Measurements from ENCODE around the gene ITIH4.

DNA sequence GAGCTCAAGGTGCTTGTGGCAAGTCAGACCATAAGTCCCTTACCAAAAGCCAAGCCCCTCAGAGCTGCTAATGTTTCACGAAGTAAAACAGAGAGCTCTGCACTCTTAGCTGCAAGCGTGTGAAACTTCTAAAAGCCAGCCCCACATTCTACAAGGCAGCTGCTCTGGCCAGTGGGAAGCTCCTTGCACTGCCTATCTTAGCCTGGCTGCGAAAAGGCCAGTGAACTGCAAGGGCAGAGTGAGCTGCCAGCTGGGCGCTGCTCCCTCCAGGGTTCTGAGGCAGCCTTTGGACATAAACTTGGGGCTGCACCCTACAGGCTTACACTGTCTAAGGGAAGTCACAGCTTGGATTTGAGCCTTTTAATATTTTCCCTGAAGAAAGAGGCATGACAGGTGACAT lies 6.5 kb upstream of the ITIH4 start:
- TF ChIP-seq POLR2AphosphoS5 (IDR thresholded peaks at IDR 0.05; ENCODE audit: low read depth, low read length) (no peak), TAF1 (IDR thresholded peaks at IDR 0.05; ENCODE audit: borderline replicate concordance, insufficient read depth, low read length) (no peak), FOXP2 (optimal IDR thresholded peaks at IDR 0.05; ENCODE audit: borderline replicate concordance, extremely low read depth, extremely low read length, insufficient read depth) (no peak)
- TF ChIP-seq, protein P1, sequence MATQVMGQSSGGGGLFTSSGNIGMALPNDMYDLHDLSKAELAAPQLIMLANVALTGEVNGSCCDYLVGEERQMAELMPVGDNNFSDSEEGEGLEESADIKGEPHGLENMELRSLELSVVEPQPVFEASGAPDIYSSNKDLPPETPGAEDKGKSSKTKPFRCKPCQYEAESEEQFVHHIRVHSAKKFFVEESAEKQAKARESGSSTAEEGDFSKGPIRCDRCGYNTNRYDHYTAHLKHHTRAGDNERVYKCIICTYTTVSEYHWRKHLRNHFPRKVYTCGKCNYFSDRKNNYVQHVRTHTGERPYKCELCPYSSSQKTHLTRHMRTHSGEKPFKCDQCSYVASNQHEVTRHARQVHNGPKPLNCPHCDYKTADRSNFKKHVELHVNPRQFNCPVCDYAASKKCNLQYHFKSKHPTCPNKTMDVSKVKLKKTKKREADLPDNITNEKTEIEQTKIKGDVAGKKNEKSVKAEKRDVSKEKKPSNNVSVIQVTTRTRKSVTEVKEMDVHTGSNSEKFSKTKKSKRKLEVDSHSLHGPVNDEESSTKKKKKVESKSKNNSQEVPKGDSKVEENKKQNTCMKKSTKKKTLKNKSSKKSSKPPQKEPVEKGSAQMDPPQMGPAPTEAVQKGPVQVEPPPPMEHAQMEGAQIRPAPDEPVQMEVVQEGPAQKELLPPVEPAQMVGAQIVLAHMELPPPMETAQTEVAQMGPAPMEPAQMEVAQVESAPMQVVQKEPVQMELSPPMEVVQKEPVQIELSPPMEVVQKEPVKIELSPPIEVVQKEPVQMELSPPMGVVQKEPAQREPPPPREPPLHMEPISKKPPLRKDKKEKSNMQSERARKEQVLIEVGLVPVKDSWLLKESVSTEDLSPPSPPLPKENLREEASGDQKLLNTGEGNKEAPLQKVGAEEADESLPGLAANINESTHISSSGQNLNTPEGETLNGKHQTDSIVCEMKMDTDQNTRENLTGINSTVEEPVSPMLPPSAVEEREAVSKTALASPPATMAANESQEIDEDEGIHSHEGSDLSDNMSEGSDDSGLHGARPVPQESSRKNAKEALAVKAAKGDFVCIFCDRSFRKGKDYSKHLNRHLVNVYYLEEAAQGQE (IDR thresholded peaks at IDR 0.05; ENCODE audit: insufficient read depth in 1 of 2, low read depth in 2 of 2, low read length in 2 of 2): no peak

Data from PFSK-1 (cell line).